Hindlimb muscle (tissue), 1 donor: Measurements from ENCODE around the gene EXOSC5. TPM values are rescaled to one million over a fixed set of nuclear protein-coding genes. Genes with fewer than 3 reads are reported as not detected.
A peak's percentile ranks its signal among the peaks of the same experiment; 100 is the strongest.
"Not testable (repeated sequence)": the region's sequence is repeated elsewhere in the genome, so short reads cannot be mapped to it uniquely, and the experiment has no call there.

Experiments used
- DNase-seq: peaks from one replicate; pipeline ENCODE4 v3.0.0-alpha.2; 2013
- polyA plus RNA-seq: library from polyadenylated mRNA; unstranded; fragments of 120-200 nt; gene quantifications from one replicate; pipeline ENCODE4 v1.2.1, GENCODE V29; 2013; ENCODE audit not compliant: insufficient read length

EXOSC5 gene
- polyA plus RNA-seq, 1 donor = 17.6 TPM

DNA sequence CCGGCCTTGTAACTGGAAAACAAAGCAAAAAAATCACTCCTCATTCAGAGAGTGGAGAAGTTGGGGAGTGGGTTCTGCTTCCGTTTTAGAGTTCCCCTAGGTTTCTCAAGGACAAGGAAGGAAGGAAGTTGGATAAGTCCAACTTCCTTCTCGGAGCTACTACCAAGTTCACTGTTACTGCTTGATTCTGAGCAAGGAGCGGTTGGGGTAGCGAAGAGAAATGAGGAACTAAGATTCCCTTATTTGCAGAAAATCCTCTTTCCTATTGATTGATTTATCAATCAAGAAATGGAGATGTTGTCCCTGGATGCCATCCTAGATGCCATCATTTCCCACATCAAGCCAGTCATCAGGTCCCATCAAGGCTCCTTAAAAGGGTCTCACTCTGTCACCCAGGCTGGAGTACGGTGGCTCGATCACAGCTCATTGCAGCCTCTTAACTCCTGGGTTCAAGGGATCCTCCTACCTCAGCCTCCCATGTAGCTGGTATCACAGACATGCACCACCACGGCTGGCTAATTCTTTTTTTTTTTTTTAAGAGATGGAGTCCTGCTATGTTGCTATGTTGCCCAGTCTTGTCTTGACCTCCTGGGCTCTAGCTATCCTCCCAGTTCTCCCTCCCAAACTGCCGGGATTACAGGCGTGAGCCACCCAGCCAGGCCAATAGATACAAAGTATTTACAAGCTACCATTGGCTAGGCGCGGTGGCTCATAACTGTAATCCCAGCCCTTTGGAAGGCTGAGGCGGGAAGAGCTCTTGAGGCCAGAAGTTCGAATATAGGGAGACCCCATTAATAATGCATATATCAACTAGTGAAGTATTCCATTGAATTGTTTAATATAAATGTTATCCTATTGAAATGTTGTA is 32.4 kb downstream of the EXOSC5 start:
- DNase-seq = no peak

DNA sequence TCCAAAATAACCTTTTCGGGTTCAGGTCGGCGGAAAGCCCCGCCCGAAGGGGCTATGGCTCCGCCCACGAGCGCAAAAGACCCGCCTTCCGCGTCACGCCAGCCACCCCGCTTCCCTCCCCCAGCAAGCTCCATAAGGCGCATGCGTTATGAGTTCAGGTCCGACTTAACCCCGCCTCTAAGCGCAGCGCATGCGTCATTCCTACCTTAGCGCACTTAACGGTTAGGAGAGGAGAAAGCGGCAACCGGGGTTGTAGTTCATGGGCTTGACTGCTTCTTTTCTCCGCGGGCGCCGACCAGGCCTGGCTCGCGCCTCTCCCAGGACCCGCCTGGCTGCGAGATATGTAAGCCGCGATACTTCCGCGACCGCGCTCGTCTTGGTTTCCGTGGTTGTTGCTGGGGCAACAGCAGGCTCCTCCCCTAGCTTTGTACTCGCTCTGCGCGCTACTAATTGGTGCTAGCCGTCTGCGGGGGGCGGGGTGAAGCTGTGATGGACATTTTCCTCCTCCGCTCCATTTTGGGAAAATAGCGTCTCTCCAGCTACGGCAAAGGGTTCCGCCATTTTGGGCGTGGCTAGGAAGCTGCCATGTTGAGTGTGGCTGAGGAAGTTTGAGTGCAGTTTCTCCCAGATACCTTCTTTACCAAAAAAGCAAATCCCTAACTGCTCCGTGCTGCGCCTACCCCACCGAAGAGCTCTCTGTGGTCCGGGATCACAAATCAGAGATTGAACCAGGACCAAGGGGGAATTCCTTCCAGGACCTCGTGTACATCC is 33.2 kb downstream of the EXOSC5 start, which contains the start of gene B9D2:
Gene B9D2, minus strand, starts transcription at position 397 of the 771 bp plus-strand sequence. CDS start 630 bp downstream, outside the sequence.
- peak; percentile 98 for DNase-seq

DNA sequence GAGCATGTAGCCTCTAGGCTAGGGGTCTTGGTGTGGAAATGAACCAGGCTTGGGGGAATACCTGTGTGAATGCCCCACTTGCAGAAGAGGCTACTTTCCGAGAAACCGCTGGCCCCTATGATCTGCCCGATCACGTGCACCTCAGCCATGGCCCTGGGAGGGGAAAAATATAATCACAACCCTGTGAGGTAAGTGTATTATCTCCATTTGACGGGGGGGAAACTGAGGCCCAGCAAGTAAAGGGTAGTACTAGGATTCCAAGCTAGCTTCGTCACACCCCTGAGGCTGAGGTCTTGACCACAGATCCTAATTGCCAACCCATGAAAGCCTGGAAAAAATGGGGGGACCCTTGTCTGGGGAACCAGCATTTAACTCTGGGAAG is 33.8 kb downstream of the EXOSC5 start:
- no peak for DNase-seq

DNA sequence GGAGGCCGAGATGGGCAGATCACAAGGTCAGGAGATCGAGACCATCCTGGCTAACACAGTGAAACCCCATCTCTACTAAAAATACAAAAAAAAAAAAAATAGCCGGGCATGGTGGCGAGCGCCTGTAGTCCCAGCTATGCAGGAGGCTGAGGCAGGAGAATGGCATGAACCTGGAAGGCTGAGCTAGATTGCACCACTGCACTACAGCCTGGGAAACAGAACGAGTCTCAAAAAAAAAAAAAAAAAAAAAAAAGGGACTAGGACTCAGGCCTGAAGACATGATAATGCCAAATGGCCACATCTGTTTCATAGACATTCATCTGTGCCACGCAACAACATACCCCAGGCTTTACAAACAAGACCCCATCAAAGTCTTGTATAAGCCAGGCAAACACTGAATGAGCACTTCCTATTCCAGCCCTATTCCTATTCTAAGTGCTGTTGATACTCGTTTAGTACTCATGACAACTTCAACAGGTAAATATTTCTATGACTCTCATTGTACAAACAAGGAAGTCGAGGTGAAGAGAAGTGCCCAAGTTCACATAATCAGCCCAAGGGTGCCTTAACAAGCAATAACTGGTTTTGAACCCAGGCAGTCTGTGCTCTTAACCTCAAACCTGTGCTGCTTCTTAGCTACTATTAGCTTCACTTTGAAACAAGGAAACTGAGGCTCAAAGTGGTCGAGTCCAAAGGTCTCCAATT is 34.9 kb downstream of the EXOSC5 start:
- DNase-seq = no peak

DNA sequence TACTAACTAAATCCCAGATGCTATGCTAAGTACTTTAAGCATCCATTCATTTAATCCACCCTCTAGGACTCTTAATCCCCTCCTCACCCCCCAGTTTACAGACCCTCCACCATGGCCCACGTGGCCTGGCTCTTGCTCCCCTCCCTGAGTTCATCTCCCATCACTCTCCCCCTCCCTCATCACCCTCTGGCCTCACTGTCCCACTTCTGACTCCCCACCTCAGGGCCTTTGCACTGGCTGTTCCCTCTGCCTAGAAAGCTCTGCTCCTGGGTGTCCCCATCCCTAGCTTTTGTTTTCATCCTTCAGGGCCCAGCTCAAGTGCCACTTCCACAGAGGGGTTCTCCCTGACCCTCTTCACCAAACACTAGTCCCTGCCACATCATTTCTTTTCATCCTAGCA is 37.4 kb downstream of the EXOSC5 start:
- DNase-seq = no peak

DNA sequence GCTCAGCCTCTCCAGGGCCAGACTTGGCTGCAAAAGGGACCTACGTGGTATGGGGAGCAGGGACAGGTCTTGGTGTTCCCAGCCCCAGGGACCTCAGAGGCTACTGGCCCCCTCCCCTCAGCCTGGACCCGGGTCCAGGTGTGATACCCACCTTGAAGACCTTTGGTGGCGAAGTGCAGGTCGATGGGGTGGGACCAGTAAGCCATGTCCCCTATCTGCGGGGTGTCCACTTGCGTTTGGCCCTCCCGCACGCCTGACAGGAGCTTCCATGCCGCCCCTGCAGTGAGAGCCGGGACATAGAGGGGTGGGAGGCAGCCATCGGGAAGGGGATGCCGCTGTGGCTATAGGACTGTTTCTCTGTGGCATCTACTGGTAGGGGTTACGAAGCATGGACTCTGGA is 39.4 kb downstream of the EXOSC5 start:
- no peak for DNase-seq

DNA sequence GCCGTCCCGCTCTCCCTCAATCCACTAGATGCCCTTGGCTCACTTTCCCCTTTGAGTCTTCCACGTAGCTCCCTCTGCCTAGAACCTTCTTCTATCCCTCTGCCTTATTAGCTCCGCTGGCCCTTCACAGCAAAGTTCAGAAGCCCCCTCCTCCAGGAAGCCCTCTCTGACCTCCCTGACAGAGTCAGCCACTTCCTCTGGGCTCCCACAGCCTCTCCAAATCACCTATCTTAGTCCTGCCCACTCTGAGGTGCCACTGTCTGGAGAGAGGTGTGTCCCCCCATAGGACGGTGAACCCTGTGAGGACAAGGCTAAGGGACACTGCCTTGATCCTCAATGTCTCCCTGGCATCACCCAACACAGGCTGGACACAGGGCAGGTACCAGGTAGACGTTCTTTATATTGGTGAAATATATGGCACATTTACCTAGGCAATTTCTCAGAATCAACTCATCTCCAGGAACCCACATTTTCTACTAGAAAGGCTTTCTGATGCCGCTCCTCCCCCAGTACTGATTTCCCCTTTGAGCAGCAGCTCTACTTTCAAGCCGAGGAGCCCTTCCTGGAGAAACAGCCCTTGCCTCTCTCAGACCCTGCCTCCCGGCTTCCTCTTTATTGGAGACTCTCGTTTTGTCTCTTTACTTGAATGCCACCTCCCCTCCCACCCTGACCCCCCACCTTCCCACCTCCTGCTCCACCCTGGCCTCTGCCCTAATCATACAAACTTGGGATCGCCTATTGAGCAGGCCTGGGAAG is 40.0 kb downstream of the EXOSC5 start:
- DNase-seq = no peak

DNA sequence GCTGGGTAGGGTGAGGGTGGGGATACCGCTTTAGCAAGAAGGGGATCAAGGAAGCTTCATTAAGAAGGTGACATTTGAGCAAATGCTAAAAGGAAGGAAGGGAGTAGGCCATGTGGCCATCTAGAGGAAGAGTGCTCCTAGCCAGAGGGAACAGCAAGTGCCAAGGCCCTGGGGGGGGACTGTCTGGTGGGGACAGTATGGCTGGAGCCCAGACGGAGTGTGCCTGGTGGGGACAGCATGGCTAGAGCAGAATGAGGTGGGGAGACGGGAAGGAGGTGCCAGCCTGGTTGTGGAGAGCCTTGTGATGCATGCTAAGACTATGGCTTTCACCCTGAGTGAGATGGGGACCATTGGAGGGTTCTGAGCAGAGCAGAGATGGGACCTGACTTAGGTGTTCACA is 41.4 kb downstream of the EXOSC5 start:
- no peak for DNase-seq

DNA sequence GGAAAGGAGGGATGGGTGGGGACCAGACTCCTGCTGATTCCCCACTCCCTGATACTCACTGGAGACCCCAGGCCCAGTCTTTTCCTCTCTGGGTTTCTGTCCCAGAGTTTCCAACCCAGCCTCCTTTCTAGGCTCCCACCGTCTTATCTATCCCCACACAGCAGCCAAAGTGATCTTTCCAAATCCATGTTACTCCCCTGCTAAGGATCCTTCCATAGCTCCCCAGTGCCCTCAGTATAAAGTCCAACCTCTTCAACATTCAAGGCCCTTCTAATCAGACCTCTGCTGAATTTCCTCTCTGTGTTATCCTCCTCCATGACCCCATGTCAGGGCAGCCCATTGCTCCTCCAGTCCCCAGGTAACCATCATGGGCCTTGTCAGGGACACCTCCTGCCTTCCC is 42.1 kb downstream of the EXOSC5 start:
- DNase-seq = no peak

DNA sequence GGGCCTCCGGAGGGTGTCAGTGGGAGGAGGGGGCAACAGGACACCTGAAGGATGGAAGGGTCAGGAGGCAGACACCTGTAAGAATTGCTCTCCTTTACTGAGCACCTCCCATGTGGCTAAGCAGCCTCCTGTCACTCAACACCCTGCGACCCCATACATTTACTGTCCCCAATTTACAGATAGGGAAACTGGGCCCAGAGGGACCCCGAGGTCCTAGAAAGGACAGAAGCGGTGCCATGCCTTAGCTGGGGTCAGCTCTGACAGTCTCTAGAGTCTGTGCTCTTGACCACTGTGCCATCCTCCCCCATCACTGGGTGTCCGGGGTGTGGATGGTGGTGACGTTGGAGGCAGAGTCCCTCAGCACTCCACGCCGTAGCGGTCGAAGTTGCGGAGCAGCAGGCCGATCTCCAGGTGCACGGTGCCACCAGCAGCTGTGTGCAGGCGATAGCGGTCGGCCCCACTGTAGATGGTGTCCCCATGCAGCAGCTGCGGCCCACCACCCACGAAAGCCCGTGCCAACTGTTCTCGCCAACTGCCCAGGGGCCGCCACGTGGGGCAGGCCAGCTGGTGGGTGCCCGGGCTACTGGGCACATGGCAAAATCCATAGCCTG is 42.7 kb downstream of the EXOSC5 start:
- DNase-seq = no peak

DNA sequence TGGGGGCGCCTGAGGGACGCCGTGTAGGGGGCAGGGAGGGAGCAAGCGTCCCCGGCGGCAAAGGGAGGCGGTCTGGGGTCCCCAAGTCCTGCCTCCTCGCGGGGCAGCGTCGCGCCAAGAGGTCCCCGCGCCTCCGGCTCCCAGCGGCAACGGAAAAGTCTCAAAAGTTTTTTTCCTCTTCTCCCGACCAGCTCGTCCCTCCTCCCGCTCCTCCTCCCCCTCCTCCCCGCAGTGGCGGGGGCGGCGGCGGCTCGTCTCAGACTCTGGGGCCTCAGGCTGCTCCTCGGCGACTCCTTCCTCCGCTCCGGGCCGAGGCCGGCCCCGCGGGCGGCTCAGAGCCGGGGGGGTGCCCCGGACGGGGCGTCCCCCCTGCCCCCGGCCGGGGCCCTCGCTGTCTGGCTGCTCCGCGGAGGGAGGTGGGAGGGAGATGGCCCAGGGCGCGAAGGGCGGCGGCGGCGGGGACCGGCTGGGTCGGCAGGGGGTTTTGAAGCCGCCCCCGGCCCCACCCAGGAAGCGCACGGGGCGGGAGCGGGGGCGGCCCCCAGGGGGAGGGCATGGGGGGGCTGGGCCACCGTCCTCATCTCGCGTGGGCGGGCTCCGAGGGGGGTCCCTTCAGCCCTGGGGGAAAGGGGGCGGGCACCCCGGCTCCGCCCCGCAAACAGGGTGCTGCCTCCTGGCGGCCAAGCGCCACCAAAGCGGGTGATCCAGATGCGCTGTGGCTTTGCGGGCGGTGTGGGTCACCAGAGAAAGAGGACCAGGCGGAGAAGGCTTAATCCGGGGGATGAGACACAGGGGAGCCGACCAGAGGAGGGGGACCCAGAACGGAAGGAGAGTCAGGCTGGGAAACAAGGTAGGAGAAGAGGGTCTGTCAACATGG is 43.5 kb downstream of the EXOSC5 start, which contains the start of gene TGFB1:
Gene TGFB1, minus strand, starts transcription at position 457 of the 877 bp plus-strand sequence. CDS start 878 bp downstream, outside the sequence.
- peak; percentile 77 for DNase-seq

DNA sequence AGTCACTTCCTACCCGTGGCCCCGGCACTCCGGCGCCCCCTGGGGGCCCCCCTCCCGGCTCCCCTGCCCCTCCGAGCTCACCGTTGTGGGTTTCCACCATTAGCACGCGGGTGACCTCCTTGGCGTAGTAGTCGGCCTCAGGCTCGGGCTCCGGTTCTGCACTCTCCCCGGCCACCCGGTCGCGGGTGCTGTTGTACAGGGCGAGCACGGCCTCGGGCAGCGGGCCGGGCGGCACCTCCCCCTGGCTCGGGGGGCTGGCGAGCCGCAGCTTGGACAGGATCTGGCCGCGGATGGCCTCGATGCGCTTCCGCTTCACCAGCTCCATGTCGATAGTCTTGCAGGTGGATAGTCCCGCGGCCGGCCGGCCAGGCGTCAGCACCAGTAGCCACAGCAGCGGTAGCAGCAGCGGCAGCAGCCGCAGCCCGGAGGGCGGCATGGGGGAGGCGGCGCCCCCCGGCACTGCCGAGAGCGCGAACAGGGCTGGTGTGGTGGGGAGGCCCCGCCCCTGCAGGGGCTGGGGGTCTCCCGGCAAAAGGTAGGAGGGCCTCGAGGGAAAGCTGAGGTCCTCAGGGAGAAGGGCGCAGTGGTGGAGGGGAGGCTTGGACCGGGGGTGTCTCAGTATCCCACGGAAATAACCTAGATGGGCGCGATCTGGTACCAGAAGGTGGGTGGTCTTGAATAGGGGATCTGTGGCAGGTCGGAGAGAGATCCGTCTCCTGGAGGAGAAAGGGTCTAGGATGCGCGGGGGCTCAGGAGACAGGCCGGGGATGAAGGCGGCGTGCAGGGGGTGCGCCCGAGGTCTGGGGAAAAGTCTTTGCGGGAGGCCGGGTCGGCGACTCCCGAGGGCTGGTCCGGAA is 44.3 kb downstream of the EXOSC5 start:
- no peak for DNase-seq

DNA sequence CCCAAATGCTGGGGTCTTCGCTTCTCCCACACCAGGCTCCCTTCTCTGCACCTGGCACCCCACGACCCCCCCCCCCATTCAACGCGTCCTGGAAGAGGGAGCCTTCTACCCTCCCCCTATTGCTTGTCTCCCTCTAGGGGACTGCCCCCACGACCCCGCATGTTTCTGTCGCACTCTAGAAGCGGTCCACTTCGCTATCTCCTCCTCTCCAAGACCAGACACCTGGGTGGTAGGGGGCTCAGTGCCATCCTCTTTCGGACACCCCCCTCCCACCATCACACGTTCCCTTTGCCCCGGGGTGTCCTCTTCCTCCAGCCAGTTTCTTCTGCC is 44.9 kb downstream of the EXOSC5 start:
- DNase-seq = no peak

DNA sequence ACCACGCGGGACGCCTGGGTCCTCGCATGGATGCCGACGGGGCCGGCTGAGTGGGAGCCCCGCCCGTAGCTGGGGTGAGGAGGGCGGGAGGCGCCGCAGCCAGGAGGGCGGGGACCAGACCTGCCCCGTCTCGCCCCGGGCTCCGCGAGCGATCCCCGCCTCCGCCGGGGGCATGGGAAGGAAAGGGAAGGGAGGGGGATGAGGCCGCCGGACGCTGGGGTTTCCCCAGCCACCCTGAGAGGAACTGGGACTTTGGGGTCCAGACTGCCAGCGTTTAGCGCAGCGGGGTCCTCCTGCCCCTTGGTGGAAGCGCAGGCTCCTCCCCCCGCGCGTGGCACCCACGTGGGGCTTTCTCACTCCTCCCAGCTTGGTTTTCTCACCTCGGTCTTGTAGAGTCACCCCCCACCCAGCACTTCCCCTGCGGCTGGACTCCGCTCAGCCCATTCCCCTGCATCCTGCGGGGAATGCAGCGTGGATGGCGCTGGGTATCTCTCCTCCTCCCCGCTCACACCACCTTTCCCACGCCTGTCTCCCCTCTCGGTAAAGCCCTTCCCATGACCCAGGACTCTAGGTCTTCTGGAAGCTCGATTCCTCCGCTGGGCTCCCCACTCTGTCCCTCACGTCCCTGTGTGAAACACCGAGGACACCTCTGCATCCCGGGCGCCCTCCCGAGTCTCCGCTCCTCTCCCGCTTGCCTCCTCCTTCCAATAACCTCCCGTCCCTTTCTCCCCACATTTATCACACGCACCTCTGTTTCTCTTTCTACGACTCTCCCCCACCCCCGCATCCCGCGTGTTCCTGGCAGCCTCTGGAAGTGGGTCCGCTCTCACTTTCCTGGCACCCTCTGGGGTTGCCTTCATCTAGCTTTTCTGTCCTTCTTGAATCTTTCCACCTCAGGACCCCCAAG is 45.6 kb downstream of the EXOSC5 start:
- no peak for DNase-seq

DNA sequence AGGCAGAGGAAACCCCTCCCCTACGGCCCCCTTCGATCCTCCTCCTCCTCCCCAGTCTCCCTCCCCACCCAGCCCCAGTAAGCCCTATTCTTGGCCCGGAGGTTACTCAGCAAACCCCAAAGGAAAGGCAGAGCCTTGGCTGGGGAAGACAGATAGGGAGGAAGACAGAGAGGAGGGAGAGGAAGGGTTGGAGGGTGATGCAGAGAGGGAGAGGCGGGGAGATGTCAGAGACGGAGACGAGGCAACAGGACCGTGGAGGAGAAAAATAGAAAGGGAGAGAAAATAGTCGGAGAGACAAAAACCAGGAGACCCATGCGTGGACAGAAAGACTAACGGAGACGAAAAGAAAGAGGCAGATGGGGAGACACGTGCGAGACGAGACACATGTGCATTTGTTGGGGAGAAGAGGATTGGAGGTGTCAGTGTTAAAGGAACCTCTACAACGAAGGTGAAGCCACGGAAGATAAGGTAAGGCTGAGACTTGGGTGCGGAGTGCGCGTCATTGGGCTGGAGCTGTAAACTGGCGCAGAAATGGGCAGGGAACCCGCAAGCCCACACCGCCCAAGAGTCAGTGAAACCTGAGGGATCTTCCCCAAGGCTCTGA is 46.3 kb downstream of the EXOSC5 start:
- DNase-seq = no peak

DNA sequence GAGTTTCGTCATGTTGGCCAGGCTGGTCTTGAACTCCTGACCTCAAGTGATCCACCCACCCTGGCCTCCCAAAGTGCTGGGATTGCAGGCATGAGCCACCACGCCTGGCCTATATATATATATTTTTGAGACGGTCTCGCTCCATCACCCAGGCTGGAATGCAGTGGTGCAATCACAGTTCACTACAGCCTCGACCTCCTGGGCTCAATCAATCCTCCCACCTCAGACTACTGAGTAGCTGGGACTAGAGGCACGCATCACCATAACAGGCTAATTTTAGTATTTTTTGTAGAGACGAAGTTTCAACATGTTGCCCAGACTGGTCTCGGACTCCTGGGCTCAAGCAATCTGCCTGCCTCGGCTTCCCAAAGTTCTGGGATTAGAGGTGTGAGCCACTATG is 50.2 kb downstream of the EXOSC5 start:
- DNase-seq = not testable (repeated sequence)

DNA sequence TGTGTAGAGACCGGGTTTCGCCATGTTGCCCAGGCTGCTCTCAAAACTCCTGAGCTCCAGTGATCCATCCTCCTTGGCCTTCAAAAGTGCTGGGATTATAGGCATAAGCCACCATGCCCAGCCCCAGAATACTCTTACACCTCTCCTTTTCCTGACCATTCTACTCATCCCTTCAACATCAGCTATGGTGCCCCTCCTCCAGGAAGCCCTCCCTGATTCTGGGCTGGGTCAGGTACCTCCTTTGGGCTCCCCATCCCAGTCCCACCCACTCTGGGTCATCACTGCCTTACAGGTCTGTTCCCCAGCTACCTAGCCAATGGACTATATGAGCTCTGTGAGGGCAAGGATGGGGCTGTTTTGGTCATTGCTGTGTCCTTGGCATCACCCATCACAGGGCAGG is 53.0 kb downstream of the EXOSC5 start:
- no peak for DNase-seq
